GM21367 (cell line): ENCODE measurements around the gene ATP6V0A1.
"Not testable (repeated sequence)": the region's sequence is repeated elsewhere in the genome, so short reads cannot be mapped to it uniquely, and the experiment has no call there.

Experiments used
- ATAC-seq: cut with Tn5 transposase; IDR thresholded peaks from one replicate; pipeline ENCODE4 v1.9.1; 2021; ENCODE audit not compliant: unreplicated experiment

ATP6V0A1 gene

GRCh38 chr17:42555961-42556617, 97.4 kb downstream of the ATP6V0A1 start:
- ATAC-seq, result not testable (repeated sequence)

- ATAC-seq, result no peak
Measured at GRCh38 chr17:42559075-42559474, 100.4 kb downstream of the ATP6V0A1 start.

GRCh38 chr17:42560246-42560645, 101.6 kb downstream of the ATP6V0A1 start:
- no peak for ATAC-seq

GRCh38 chr17:42561897-42562387, 103.3 kb downstream of the ATP6V0A1 start, which contains the start of gene COASY:
TSS of gene COASY (plus strand) at chr17:42562148. CDS start at chr17:42562623, 475 bp downstream.
- ATAC-seq, result no peak

- no peak for ATAC-seq
Measured at GRCh38 chr17:42562388-42563142, 103.9 kb downstream of the ATP6V0A1 start.

GRCh38 chr17:42563143-42563509, 104.4 kb downstream of the ATP6V0A1 start:
- ATAC-seq, result no peak

GRCh38 chr17:42563543-42563942, 104.9 kb downstream of the ATP6V0A1 start:
- no peak for ATAC-seq

GRCh38 chr17:42563950-42564349, 105.3 kb downstream of the ATP6V0A1 start:
- no peak for ATAC-seq

- no peak for ATAC-seq
Measured at GRCh38 chr17:42564815-42565522, 106.3 kb downstream of the ATP6V0A1 start.

GRCh38 chr17:42565523-42566214, 107.0 kb downstream of the ATP6V0A1 start:
- ATAC-seq, result no peak

GRCh38 chr17:42566215-42566882, 107.7 kb downstream of the ATP6V0A1 start:
- peak; percentile 3 for ATAC-seq

GRCh38 chr17:42566883-42567573, 108.3 kb downstream of the ATP6V0A1 start, which contains the start of gene MLX:
TSS of gene MLX (plus strand) at chr17:42567100. CDS start at chr17:42567125, 25 bp downstream.
- ATAC-seq, result peak; percentile 36

GRCh38 chr17:42568341-42569111, 109.8 kb downstream of the ATP6V0A1 start:
- ATAC-seq, result no peak

- no peak for ATAC-seq
Measured at GRCh38 chr17:42571435-42572225, 113.0 kb downstream of the ATP6V0A1 start.
